ENCODE measurements around the gene FRRS1.

DNA sequence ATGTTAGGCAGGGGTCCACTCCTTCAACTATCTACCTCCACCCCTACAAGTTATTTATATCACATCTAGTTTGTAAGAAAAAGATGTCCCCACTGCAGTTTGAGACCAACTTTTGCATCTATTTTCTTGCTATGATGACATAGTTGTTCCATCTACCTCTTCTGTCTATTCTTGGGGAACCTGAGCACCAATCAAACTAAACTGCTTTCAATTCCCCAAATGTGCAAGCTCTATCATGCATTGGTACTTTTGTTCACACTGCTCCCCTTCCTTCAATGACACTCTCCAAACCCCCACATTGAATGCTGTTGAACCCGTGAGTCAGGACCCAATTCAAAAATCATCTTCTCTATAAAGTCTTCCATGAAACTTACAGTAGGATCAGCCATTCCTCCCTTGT lies 16.0 kb upstream of the FRRS1 start:
- no peak for TF ChIP-seq CTCF (IDR thresholded peaks at IDR 0.05)
- TF ChIP-seq POLR2A (IDR thresholded peaks at IDR 0.05): no peak

Measured in right lobe of liver (tissue), 4 donors.